Neural progenitor cell (in vitro differentiated cells): ENCODE data around the gene SFSWAP. TPM values are rescaled to one million over a fixed set of nuclear protein-coding genes. Genes with fewer than 3 reads are reported as not detected.
A peak's percentile ranks its signal among the peaks of the same experiment; 100 is the strongest.
"Not testable (repeated sequence)": the region's sequence is repeated elsewhere in the genome, so short reads cannot be mapped to it uniquely, and the experiment has no call there.

Source experiments
- DNase-seq: peaks from one replicate; pipeline ENCODE4 v3.0.0-alpha.2; 2016; ENCODE audit warnings: low spot score
- H2AFZ ChIP-seq: fragments of 200-600 bp; sonication (generic); replicated peaks from 2 replicates; pipeline ENCODE4 v1.6.1; 2016; ENCODE audit warnings: antibody characterized with exemption
- H3F3A ChIP-seq: fragments of 200-600 bp; sonication (generic); 2 replicates; pipeline ENCODE4 v1.6.1; 2016; ENCODE audit warnings: antibody characterized with exemption, low read depth
- H3K27ac ChIP-seq: fragments of 200-600 bp; sonication (generic); 2 replicates; pipeline ENCODE4 v1.5.1; 2016; ENCODE audit warnings: mild to moderate bottlenecking
- H3K27me3 ChIP-seq: fragments of 200-600 bp; sonication (generic); 2 replicates; pipeline ENCODE4 v1.6.1; 2016; ENCODE audit warnings: mild to moderate bottlenecking, moderate library complexity
- H3K36me3 ChIP-seq: fragments of 200-600 bp; sonication (generic); 2 replicates; pipeline ENCODE4 v1.5.1; 2016
- H3K4me1 ChIP-seq: fragments of 200-600 bp; sonication (generic); 2 replicates; pipeline ENCODE4 v1.6.1; 2016; ENCODE audit warnings: mixed run types
- H3K4me2 ChIP-seq: fragments of 200-600 bp; sonication (generic); 2 replicates; pipeline ENCODE4 v1.6.1; 2016
- H3K4me3 ChIP-seq: fragments of 200-600 bp; sonication (generic); 2 replicates; pipeline ENCODE4 v1.5.1; 2016
- H3K79me2 ChIP-seq: fragments of 200-600 bp; sonication (generic); 2 replicates; pipeline ENCODE4 v1.6.1; 2016; ENCODE audit warnings: low read depth
- H3K9ac ChIP-seq: fragments of 200-600 bp; sonication (generic); 2 replicates; pipeline ENCODE4 v1.6.1; 2016
- H3K9me3 ChIP-seq: fragments of 200-600 bp; sonication (generic); 2 replicates; pipeline ENCODE4 v1.5.1; 2016; ENCODE audit warnings: low read depth
- H4K20me1 ChIP-seq: fragments of 200-600 bp; sonication (generic); 2 replicates; pipeline ENCODE4 v1.6.1; 2016; ENCODE audit warnings: low read depth
- H3K27ac Mint-ChIP-seq: 3 replicates; pipeline ENCODE4 v1.8.0; 2021; ENCODE audit warnings: mixed read lengths
- H3K27me3 Mint-ChIP-seq: 2 replicates; pipeline ENCODE4 v1.8.0; 2022; ENCODE audit warnings: low read depth, mild to moderate bottlenecking, inconsistent platforms, moderate library complexity, mixed read lengths; ENCODE audit not compliant: insufficient read depth
- H3K36me3 Mint-ChIP-seq: 3 replicates; pipeline ENCODE4 v1.8.0; 2021; ENCODE audit warnings: mixed read lengths
- H3K4me1 Mint-ChIP-seq: 3 replicates; pipeline ENCODE4 v1.8.0; 2021; ENCODE audit warnings: mixed read lengths
- H3K4me3 Mint-ChIP-seq: 3 replicates; pipeline ENCODE4 v1.8.0; 2021; ENCODE audit warnings: mild to moderate bottlenecking, moderate library complexity, mixed read lengths
- H3K9me3 Mint-ChIP-seq: 3 replicates; pipeline ENCODE4 v1.8.0; 2020; ENCODE audit warnings: mixed read lengths
- CTCF ChIP-seq: fragments of 200-600 bp; sonication (generic); IDR thresholded peaks from 2 replicates; pipeline ENCODE4 v1.5.1; 2017; ENCODE audit warnings: antibody characterized with exemption, mild to moderate bottlenecking
- EZH2 ChIP-seq: fragments of 200-600 bp; sonication (generic); IDR thresholded peaks from 2 replicates; pipeline ENCODE4 v1.6.1; 2017; ENCODE audit warnings: antibody characterized with exemption, mild to moderate bottlenecking, moderate library complexity
- EZH2phosphoT487 ChIP-seq: fragments of 200-600 bp; sonication (generic); IDR thresholded peaks from 2 replicates; pipeline ENCODE4 v1.6.1; 2017; ENCODE audit warnings: antibody characterized with exemption
- total RNA-seq: library from RNA; depleted of rRNA; stranded (reverse); fragments of >200 nt; gene quantifications from 2 replicates; pipeline ENCODE4 v1.2.3, GENCODE V29; 2015; ENCODE audit warnings: low replicate concordance

Gene SFSWAP
- total RNA-seq, 1 donor from 2014 or later = 37.0 TPM

- H4K20me1 ChIP-seq, H3K27me3 Mint-ChIP-seq, H3K9me3 ChIP-seq, H3K27me3 ChIP-seq, H3K4me2 ChIP-seq, H3K4me1 Mint-ChIP-seq, H3K4me1 ChIP-seq, H3K27ac ChIP-seq, DNase-seq, H3K9ac ChIP-seq, H2AFZ ChIP-seq, H3K79me2 ChIP-seq, H3K27ac Mint-ChIP-seq, H3F3A ChIP-seq, H3K4me3 ChIP-seq, H3K4me3 Mint-ChIP-seq: not testable (repeated sequence)
- H3K36me3 ChIP-seq = peaks cover 15% of the 10 kb centered on the region
- H3K36me3 Mint-ChIP-seq = peaks cover 62% of the 10 kb centered on the region
- H3K9me3 Mint-ChIP-seq = peaks cover 33% of the 10 kb centered on the region
Observed at GRCh38 chr12:131744675-131745074, 33.8 kb downstream of the SFSWAP start.

- Histone ChIP-seq H3K36me3 (peaks cover 15% of the 10 kb centered on the region), H3K27me3 (no peaks in the 10 kb centered on the region), H3K79me2 (no peaks in the 10 kb centered on the region), H3K9ac (no peak overlapping the region), H3F3A (no peaks in the 10 kb centered on the region), H3K4me2 (no peak overlapping the region), H3K9me3 (peaks cover 6% of the 10 kb centered on the region), H3K4me1 (no peaks in the 10 kb centered on the region), H3K27ac (no peak overlapping the region), H3K4me3 (no peak overlapping the region), H2AFZ (no peak overlapping the region), H4K20me1 (no peaks in the 10 kb centered on the region)
- Mint-ChIP-seq H3K4me3 (no peak overlapping the region), H3K36me3 (peaks cover 53% of the 10 kb centered on the region), H3K4me1 (no peaks in the 10 kb centered on the region), H3K27ac (no peak overlapping the region), H3K27me3 (peaks cover 4% of the 10 kb centered on the region), H3K9me3 (peaks cover 33% of the 10 kb centered on the region)
- no peak for DNase-seq
- no peak for TF ChIP-seq EZH2phosphoT487
- TF ChIP-seq CTCF = no peak
- no peak for TF ChIP-seq EZH2
Observed at GRCh38 chr12:131745706-131746105, 34.8 kb downstream of the SFSWAP start.

- TF ChIP-seq EZH2 = no peak
- no peak for TF ChIP-seq EZH2phosphoT487
- no peak for TF ChIP-seq CTCF
- no peaks in the 10 kb centered on the region for H3F3A ChIP-seq
- peaks cover 8% of the 10 kb centered on the region for H3K36me3 ChIP-seq
- no peak overlapping the region for H3K4me2 ChIP-seq
- H3K4me3 Mint-ChIP-seq = no peak overlapping the region
- H3K4me1 ChIP-seq = peaks cover 6% of the 10 kb centered on the region
- no peak overlapping the region for H3K27ac ChIP-seq
- no peak for DNase-seq
- H3K9me3 ChIP-seq = peaks cover 4% of the 10 kb centered on the region
- peaks cover 13% of the 10 kb centered on the region for H4K20me1 ChIP-seq
- no peak overlapping the region for H3K4me3 ChIP-seq
- H3K4me1 Mint-ChIP-seq = peaks cover 10% of the 10 kb centered on the region
- H3K9me3 Mint-ChIP-seq = peaks cover 27% of the 10 kb centered on the region
- peaks cover 4% of the 10 kb centered on the region for H3K27me3 Mint-ChIP-seq
- peaks cover 54% of the 10 kb centered on the region for H3K36me3 Mint-ChIP-seq
- H3K79me2 ChIP-seq = peaks cover 4% of the 10 kb centered on the region
- peak overlapping the region; percentile 42 for H3K27ac Mint-ChIP-seq
- H3K9ac ChIP-seq = no peak overlapping the region
- no peaks in the 10 kb centered on the region for H3K27me3 ChIP-seq
- no peak overlapping the region for H2AFZ ChIP-seq
Observed at GRCh38 chr12:131747276-131748177, 36.6 kb downstream of the SFSWAP start.
